ENCODE results near the gene ZNF804B.

Gene ZNF804B

GRCh38 chr7:88967432-88967831 lies 207.9 kb downstream of the ZNF804B start:
- no peak for DNase-seq (ENCODE audit: low read depth in 2 of 2)

- no peak for DNase-seq (ENCODE audit: low read depth in 2 of 2)
Measured at GRCh38 chr7:88969167-88969566, 209.7 kb downstream of the ZNF804B start.

GRCh38 chr7:88985295-88985694 lies 225.8 kb downstream of the ZNF804B start:
- DNase-seq (ENCODE audit: low read depth in 2 of 2), result no peak

GRCh38 chr7:89001306-89001705 lies 241.8 kb downstream of the ZNF804B start:
- no peak for DNase-seq (ENCODE audit: low read depth in 2 of 2)

- no peak for DNase-seq (ENCODE audit: low read depth in 2 of 2)
Measured at GRCh38 chr7:89002981-89003956, 243.8 kb downstream of the ZNF804B start.

- no peak for DNase-seq (ENCODE audit: low read depth in 2 of 2)
Measured at GRCh38 chr7:89012016-89012415, 252.5 kb downstream of the ZNF804B start.

GRCh38 chr7:89017695-89018094 lies 258.2 kb downstream of the ZNF804B start:
- DNase-seq (ENCODE audit: low read depth in 2 of 2), result no peak

- DNase-seq (ENCODE audit: low read depth in 2 of 2), result no peak
Measured at GRCh38 chr7:89021741-89022140, 262.2 kb downstream of the ZNF804B start.

GRCh38 chr7:89023206-89023605 lies 263.7 kb downstream of the ZNF804B start:
- DNase-seq (ENCODE audit: low read depth in 2 of 2), result no peak

GRCh38 chr7:89023877-89024276 lies 264.4 kb downstream of the ZNF804B start:
- no peak for DNase-seq (ENCODE audit: low read depth in 2 of 2)

GRCh38 chr7:89027781-89028180 lies 268.3 kb downstream of the ZNF804B start:
- no peak for DNase-seq (ENCODE audit: low read depth in 2 of 2)

GRCh38 chr7:89028319-89028718 lies 268.8 kb downstream of the ZNF804B start:
- no peak for DNase-seq (ENCODE audit: low read depth in 2 of 2)

- DNase-seq (ENCODE audit: low read depth in 2 of 2), result no peak
Measured at GRCh38 chr7:89029864-89030263, 270.4 kb downstream of the ZNF804B start.

- DNase-seq (ENCODE audit: low read depth in 2 of 2), result no peak
Measured at GRCh38 chr7:89041240-89041639, 281.7 kb downstream of the ZNF804B start.

- no peak for DNase-seq (ENCODE audit: low read depth in 2 of 2)
Measured at GRCh38 chr7:89042940-89043339, 283.4 kb downstream of the ZNF804B start.

GRCh38 chr7:89049043-89049442 lies 289.5 kb downstream of the ZNF804B start:
- no peak for DNase-seq (ENCODE audit: low read depth in 2 of 2)

GRCh38 chr7:89053130-89053529 lies 293.6 kb downstream of the ZNF804B start:
- DNase-seq (ENCODE audit: low read depth in 2 of 2), result no peak

GRCh38 chr7:89054361-89054760 lies 294.9 kb downstream of the ZNF804B start:
- no peak for DNase-seq (ENCODE audit: low read depth in 2 of 2)

- no peak for DNase-seq (ENCODE audit: low read depth in 2 of 2)
Measured at GRCh38 chr7:89060234-89060633, 300.7 kb downstream of the ZNF804B start.

GRCh38 chr7:89064831-89065230 lies 305.3 kb downstream of the ZNF804B start:
- no peak for DNase-seq (ENCODE audit: low read depth in 2 of 2)

- DNase-seq (ENCODE audit: low read depth in 2 of 2), result no peak
Measured at GRCh38 chr7:89067048-89067447, 307.5 kb downstream of the ZNF804B start.

- no peak for DNase-seq (ENCODE audit: low read depth in 2 of 2)
Measured at GRCh38 chr7:89072081-89072480, 312.6 kb downstream of the ZNF804B start.

GRCh38 chr7:89073776-89074175 lies 314.3 kb downstream of the ZNF804B start:
- DNase-seq (ENCODE audit: low read depth in 2 of 2), result no peak

- no peak for DNase-seq (ENCODE audit: low read depth in 2 of 2)
Measured at GRCh38 chr7:89077992-89078391, 318.5 kb downstream of the ZNF804B start.
